Urinary bladder (tissue), 4 donors: ENCODE data around the gene PRKACB. TPM values are rescaled to one million over a fixed set of nuclear protein-coding genes. Genes with fewer than 3 reads are reported as not detected.

Source experiments
- DNase-seq: peaks from one replicate; pipeline ENCODE4 v3.0.0-alpha.2; 2015; ENCODE audit errors: extremely low spot score
- H3K27ac ChIP-seq: one replicate; pipeline ENCODE4 v1.5.1; 2013; ENCODE audit warnings: low read depth, mild to moderate bottlenecking, moderate library complexity
- H3K36me3 ChIP-seq: one replicate; pipeline ENCODE4 v1.6.1; 2013; ENCODE audit warnings: mild to moderate bottlenecking, moderate library complexity; ENCODE audit not compliant: insufficient read depth
- H3K4me1 ChIP-seq: one replicate; pipeline ENCODE4 v1.6.1; 2013; ENCODE audit warnings: mild to moderate bottlenecking, moderate library complexity; ENCODE audit not compliant: insufficient read depth
- H3K4me3 ChIP-seq: one replicate; pipeline ENCODE4 v1.5.1; 2013; ENCODE audit warnings: low read depth, low read length
- WGBS: extraction: QIAGEN DNeasy Blood & Tissue Kit; methylation state at CpG from one replicate; pipeline ENCODE4 v1.1.7; 2013; 5-methylcytosine and 5-hydroxymethylcytosine counted together
- polyA plus RNA-seq: library from polyadenylated mRNA; stranded (reverse); fragments of 200-250 nt; gene quantifications from one replicate; pipeline ENCODE4 v1.2.3, GENCODE V29; 2013
- total RNA-seq: library from RNA; depleted of rRNA; stranded (reverse); fragments of >200 nt; gene quantifications from one replicate; pipeline ENCODE4 v1.2.3, GENCODE V29; 2014
- donor health status: healthy with polysubstance abuse.
- donor health status: healthy.

Gene PRKACB
- total and polyA plus RNA-seq, 2 donors = 33.5 to 107 TPM

DNA sequence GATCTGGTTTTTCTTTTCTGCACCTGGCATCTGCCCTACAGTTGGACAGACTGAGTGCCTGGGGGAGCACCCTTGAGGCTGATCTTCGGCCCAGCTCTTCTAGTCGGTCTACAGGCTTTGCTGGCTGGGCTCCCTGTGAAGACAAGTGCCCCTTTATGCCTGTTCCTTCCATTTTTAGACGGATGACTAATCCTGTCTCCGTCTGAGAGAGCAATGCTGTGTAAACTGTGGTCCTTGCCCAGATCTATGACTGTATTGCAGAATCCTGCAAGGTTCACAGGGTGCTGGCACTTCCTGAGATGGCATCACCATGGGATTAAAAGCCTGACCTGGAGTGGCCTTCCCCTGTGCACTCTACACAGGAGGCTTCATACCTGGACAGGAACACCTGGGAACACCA, 109.8 kb downstream of the PRKACB start:
- Histone ChIP-seq H3K36me3 (no peaks in the 10 kb centered on the region), H3K4me3 (no peak overlapping the region), H3K4me1 (no peaks in the 10 kb centered on the region), H3K27ac (no peak overlapping the region)
- DNase-seq = no peak
- WGBS = 29% methylated on average over 4 of the region's 4 CpGs

DNA sequence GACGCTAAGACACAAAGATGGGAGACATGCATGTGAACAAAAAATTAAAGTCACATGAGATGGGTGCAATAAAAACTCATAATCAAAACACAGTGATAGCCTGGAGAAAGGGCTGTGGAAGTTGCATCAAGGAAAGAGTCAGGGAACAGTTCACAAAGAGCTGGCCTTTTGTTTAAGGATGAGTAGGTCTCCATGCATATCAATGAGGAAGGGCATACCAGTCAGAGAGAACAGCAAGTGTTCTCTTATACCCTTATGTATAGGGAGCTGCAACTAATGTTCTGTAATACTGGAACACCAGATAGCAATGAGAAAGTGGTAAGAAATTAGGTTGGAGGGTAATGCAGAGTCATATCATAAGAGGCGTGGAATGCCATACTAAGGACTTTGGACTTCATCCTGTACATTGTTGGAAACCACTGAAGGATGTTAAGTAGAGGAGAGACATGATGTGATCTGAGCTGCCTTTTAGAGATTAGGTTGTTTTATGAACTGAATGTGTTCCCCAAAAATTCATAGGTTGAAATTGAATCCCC, 110.7 kb downstream of the PRKACB start:
- no peaks in the 10 kb centered on the region for H3K36me3 ChIP-seq
- 92% methylated on average over 2 of the region's 2 CpGs for WGBS
- H3K27ac ChIP-seq = no peak overlapping the region
- no peak overlapping the region for H3K4me3 ChIP-seq
- no peaks in the 10 kb centered on the region for H3K4me1 ChIP-seq
- DNase-seq = no peak

- no peak for DNase-seq
- Histone ChIP-seq H3K36me3 (no peaks in the 10 kb centered on the region), H3K4me3 (no peak overlapping the region), H3K4me1 (no peaks in the 10 kb centered on the region), H3K27ac (no peak overlapping the region)
Observed at GRCh38 chr1:84255582-84255981, 111.5 kb downstream of the PRKACB start.

DNA sequence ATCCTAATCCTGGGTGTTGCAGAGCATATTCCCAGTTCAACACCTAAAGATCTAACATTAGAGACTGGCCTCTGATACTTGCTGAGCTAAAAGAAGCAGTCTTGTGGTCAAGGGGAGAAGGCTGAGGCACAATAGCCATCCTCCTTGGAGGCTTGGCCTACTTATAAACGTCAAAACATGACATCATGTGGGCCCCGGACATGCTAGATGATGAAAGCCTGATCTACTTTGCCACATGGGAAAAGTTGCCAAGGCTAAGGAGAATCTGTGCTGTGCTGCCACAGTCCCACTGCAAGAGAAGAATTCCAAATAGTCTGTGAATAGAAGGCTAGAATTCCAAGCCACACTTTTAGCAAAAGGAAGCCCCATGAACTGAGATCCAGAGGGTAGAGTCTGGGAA, 113.5 kb downstream of the PRKACB start:
- WGBS = 48% methylated on average over 2 of the region's 2 CpGs
- DNase-seq = no peak
- Histone ChIP-seq H3K27ac (no peak overlapping the region), H3K4me1 (no peaks in the 10 kb centered on the region), H3K4me3 (no peak overlapping the region), H3K36me3 (no peaks in the 10 kb centered on the region)

GRCh38 chr1:84259376-84259775, 115.3 kb downstream of the PRKACB start:
- no peak overlapping the region for H3K4me3 ChIP-seq

GRCh38 chr1:84259989-84260388, 115.9 kb downstream of the PRKACB start:
- 91% methylated on average over 2 of the region's 2 CpGs for WGBS
- Histone ChIP-seq H3K4me3 (no peak overlapping the region), H3K27ac (no peak overlapping the region), H3K4me1 (no peaks in the 10 kb centered on the region), H3K36me3 (no peaks in the 10 kb centered on the region)
- DNase-seq = no peak

More at GRCh38 chr1:84259376-84259775, 115.3 kb downstream of the PRKACB start:
- H3K27ac ChIP-seq = no peak overlapping the region
- no peak for DNase-seq
- 91% methylated on average over 2 of the region's 2 CpGs for WGBS
- no peaks in the 10 kb centered on the region for H3K36me3 ChIP-seq
- no peaks in the 10 kb centered on the region for H3K4me1 ChIP-seq

- Histone ChIP-seq H3K36me3 (no peaks in the 10 kb centered on the region), H3K27ac (no peak overlapping the region), H3K4me3 (no peak overlapping the region), H3K4me1 (no peaks in the 10 kb centered on the region)
- WGBS = 51% methylated on average over 3 of the region's 3 CpGs
- DNase-seq = no peak
Observed at GRCh38 chr1:84260852-84261518, 116.9 kb downstream of the PRKACB start.

DNA sequence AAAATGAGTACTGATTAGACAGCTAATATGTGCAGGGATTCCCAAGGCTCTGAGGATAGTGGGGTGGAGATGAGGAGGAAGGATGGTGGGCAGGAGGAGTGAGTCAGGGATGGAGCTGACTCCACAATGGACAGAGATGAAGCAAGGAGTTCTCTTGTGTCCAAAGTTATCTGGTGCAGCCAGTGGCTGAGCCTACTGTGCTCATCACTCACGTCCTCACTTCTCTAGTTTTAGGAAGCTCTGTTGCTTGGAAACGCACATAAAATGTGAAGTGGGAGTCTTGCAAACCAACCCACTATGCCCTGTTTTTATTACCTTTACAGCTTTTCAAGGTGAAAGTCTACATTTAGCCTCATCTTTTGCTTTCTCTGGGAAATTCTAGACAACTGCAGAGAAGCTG, 120.9 kb downstream of the PRKACB start:
- WGBS = 60% methylated on average over 2 of the region's 2 CpGs
- no peak overlapping the region for H3K4me3 ChIP-seq
- H3K36me3 ChIP-seq = no peaks in the 10 kb centered on the region
- no peak for DNase-seq
- no peaks in the 10 kb centered on the region for H3K4me1 ChIP-seq
- H3K27ac ChIP-seq = no peak overlapping the region

GRCh38 chr1:84265867-84266266, 121.8 kb downstream of the PRKACB start:
- H3K27ac ChIP-seq = no peak overlapping the region
- WGBS = 77% methylated on average over 3 of the region's 3 CpGs
- no peaks in the 10 kb centered on the region for H3K36me3 ChIP-seq
- no peaks in the 10 kb centered on the region for H3K4me1 ChIP-seq
- DNase-seq = no peak
- H3K4me3 ChIP-seq = no peak overlapping the region

GRCh38 chr1:84266748-84267147, 122.7 kb downstream of the PRKACB start:
- Histone ChIP-seq H3K4me1 (no peaks in the 10 kb centered on the region), H3K27ac (no peak overlapping the region), H3K36me3 (no peaks in the 10 kb centered on the region), H3K4me3 (no peak overlapping the region)
- 0% methylated on average over 1 of the region's 1 CpG for WGBS
- DNase-seq = no peak

GRCh38 chr1:84267476-84267875, 123.4 kb downstream of the PRKACB start:
- DNase-seq = no peak
- Histone ChIP-seq H3K4me3 (no peak overlapping the region), H3K4me1 (no peaks in the 10 kb centered on the region), H3K27ac (no peak overlapping the region), H3K36me3 (no peaks in the 10 kb centered on the region)

GRCh38 chr1:84268346-84268745, 124.3 kb downstream of the PRKACB start:
- WGBS = 85% methylated on average over 1 of the region's 1 CpG
- no peak overlapping the region for H3K4me3 ChIP-seq
- H3K36me3 ChIP-seq = no peaks in the 10 kb centered on the region
- H3K27ac ChIP-seq = no peak overlapping the region
- H3K4me1 ChIP-seq = no peaks in the 10 kb centered on the region
- DNase-seq = no peak

DNA sequence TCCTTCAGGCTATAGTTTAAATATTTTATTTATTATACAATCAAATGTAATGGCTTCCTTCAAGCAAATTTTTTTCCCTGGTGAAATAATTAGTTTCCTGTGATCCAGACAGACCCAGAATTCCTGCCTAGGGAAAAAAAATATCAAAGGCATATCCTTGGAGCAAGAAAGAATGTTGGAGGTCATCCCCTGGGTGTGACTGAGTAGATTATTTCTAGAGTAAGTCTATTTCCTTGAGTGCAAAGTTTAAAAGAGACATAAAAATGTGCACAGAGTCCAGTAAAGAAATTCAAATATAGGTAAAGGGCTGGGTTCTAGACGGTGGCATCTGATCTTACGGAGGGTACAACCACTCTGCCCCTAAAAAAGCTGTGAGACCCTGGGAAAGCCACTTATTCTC, 125.2 kb downstream of the PRKACB start:
- 63% methylated on average over 2 of the region's 2 CpGs for WGBS
- DNase-seq = no peak
- Histone ChIP-seq H3K4me3 (no peak overlapping the region), H3K36me3 (no peaks in the 10 kb centered on the region), H3K27ac (no peak overlapping the region), H3K4me1 (no peaks in the 10 kb centered on the region)

DNA sequence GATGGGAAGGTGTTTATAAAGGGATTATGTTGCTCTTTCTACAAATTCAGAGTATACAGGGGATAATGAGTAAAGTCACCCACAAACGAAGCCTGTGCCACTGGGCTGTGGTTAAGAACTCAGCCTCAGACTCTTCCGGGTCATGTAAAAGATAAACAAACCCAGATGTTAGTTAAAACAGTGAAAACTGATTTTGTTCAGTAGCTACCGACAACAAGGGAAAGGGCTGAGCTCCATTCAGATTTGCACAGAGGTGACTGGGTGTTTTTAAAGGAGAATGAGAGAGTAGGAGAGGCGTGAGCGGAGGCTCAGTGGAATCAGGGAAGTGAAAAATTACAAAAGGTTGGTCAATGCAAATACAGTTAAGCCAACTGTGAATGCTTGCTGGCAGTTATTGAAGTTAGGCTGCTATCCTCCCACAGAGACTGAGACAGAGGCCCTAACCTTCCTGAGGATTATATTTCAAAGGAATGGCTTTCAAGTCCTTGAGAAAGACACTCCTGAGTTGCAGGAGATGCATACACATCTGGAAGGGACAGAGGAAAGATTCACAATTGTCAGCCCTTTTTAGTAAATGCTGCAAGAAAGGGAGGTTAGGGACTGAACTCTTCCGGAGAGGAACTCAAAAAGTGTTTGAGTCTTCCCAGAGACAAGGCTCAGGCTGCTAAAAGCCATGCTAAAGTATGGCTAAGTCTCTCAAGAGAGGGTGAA, 127.5 kb downstream of the PRKACB start:
- Histone ChIP-seq H3K36me3 (no peaks in the 10 kb centered on the region), H3K4me1 (no peaks in the 10 kb centered on the region), H3K27ac (peak overlapping the region; percentile 15), H3K4me3 (no peak overlapping the region)
- 38% methylated on average over 6 of the region's 6 CpGs for WGBS
- DNase-seq = no peak
